HG03039 (cell line): ENCODE measurements around the gene RBMS1.

ENCODE experiments used
- ATAC-seq: cut with Tn5 transposase; IDR thresholded peaks from one replicate; pipeline ENCODE4 v1.9.1; 2021; ENCODE audit warnings: mild to moderate bottlenecking, moderate library complexity; ENCODE audit not compliant: unreplicated experiment

Gene RBMS1

GRCh38 chr2:160315337-160315736 is 178.3 kb downstream of the RBMS1 start:
- ATAC-seq, result no peak

GRCh38 chr2:160310118-160310828 is 183.3 kb downstream of the RBMS1 start:
- ATAC-seq, result no peak

DNA sequence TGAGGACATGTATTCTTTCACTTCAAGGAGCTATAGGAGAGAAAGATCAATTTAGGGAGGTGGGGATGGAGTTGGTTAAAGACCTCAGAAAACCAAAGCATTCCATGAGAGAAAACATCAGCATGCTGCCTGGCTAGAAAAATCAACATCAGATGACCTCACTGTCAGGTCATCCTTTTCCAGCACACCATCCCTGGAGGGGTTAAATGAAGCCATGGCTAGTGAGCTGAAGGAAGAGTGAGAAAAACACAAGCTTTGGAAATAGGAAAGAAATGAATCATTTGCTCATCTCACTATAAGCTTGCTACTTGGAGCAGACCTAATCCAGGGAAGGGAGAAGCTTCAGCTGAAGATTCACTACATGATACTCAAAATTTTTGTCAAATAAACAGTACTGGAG is 184.0 kb downstream of the RBMS1 start:
- no peak for ATAC-seq

DNA sequence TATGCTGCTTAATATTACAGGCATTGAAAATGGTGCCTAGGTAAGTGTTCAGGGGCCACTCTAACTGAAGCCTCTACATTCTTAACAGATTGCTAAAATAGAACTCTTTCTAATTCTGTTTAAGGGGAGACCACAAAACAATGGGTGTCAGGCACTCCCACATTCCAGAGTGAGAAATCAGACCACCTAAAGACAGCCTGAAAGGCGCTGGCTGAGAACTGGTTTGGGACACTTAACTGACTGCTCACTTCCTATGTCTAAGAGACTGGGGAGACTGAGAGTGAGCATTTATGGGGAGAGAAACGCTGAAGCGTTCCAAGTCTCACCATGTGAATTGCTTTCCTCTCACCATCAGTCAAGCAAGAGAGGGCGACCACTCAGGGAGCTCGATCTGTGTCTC is 184.7 kb downstream of the RBMS1 start:
- ATAC-seq, result no peak

GRCh38 chr2:160308476-160308875 is 185.1 kb downstream of the RBMS1 start:
- no peak for ATAC-seq

- ATAC-seq, result no peak
Measured at GRCh38 chr2:160306985-160307384, 186.6 kb downstream of the RBMS1 start.

DNA sequence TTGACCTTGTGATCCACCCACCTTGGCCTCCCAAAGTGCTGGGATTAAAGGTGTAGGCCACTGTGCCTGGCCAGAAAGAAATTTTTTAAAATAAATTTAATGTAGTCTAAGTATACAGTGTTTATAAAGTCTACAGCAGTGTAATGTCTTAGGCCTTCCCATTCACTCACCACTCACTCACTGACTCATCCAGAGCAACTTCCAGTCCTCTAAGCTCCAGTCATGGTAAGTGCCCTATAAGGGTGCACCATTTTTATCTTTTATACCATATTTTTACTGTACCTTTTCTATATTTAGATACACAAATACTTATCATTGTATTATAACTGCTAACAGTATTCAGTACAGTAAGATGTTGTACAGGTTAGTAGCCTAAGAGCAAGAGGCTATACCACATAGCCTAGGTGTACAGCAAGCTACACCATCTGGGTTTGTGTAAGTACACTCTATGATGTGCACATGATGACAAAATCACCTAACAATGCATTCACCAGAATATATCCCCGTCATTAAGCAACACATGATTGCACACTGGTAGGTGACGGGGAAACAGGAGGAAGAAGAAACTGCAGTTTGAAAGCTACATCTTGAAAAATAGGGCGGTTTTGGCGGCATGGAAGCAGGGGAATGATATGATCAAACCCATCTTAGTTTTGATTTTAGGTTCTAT is 188.4 kb downstream of the RBMS1 start:
- no peak for ATAC-seq

GRCh38 chr2:160303527-160303926 is 190.1 kb downstream of the RBMS1 start:
- ATAC-seq, result no peak

DNA sequence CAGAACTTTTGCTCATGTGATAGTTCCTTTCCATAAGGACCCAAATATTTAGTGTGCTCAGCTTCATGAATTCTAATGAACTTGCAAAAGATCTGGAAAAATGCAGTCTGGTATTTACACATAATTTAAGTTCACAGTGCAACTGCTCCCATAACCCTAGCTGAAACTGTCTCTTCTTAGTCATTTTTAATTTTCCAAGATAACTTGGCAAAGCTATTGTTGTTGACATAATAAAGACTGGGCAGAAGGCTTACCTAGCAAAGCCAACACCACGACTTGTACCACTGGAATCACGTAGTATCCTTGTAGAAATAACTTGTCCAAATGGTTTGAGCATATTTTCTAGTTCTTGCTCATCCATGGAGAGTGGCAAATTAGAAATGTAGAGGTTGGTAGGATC is 190.5 kb downstream of the RBMS1 start:
- ATAC-seq, result no peak

DNA sequence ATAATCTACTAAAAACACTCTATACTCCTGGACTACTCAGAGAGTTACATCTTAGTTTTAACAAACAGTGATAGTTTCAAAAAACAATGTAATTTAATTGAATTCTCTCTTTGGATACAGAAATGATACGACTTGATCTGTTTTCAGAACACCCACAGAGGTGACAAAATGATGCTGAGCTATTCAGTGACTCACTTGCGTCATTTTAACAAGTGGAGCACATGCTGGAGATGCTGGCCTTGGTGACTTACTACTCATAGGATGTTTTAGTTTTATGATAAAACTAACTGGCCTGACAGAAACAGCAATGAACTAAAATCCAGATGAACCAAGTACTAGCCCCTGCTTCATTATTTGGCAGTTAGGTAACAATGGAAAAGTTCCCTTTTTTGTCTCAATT is 192.2 kb downstream of the RBMS1 start:
- no peak for ATAC-seq

DNA sequence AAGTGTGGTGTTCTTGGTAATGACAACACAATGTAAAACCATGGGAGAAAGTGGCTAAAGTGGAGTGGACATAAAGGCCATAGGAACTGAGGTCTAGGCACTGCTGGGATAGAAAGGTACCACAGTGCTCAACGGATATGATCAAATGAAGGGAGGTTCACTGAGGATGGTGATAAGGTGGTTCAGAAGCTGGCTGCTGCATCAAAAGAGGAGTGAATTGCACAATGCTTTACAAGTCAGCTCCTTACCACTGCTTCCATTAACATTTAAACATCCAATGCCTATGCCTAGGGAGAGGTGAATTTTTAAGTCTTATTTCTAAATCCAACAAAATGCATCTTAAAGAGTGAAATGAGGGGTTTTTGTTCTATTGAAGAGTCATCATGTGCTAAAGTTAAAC is 193.4 kb downstream of the RBMS1 start:
- ATAC-seq, result no peak

- no peak for ATAC-seq
Measured at GRCh38 chr2:160299540-160299939, 194.1 kb downstream of the RBMS1 start.

DNA sequence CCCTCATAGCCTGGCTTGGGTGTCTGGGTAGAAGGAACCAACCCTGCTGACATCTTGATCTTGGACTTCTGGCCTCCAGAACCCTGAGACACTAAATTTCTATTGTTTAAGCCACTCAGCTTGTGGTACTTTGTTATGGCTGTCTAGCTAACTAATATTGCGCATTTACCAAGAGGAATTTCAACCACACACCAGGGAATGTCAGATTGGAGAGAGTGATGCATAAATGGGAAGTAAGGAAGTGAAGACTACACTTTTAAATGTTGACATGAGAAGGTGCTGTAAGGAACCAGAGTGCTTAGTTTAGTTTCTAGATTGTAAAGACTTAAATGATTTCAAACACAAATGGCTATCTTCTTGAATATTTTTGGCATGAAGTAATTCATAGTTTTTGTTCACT is 194.6 kb downstream of the RBMS1 start:
- no peak for ATAC-seq

GRCh38 chr2:160295519-160296207 is 197.9 kb downstream of the RBMS1 start:
- ATAC-seq, result no peak

DNA sequence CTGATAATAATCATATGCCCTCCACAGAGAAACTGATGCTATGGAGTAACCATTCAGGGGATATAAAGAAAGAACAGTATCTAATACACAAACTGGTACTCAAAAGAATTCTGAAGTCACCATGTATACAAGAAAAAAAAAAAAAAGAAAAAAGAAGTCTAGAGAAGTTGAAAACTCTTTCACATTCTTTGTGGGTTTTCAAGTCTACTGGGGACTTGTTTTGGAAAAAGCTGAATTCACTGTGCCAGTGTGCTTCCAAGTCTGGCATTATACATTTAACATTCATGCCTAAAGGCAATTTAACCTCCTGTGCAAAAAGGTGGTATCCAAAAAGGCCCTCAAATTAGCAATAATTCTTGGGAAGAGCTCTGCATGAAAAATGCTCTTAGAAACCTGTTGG is 198.7 kb downstream of the RBMS1 start:
- ATAC-seq, result no peak

GRCh38 chr2:160294339-160294803 is 199.2 kb downstream of the RBMS1 start:
- peak; percentile 79 for ATAC-seq

DNA sequence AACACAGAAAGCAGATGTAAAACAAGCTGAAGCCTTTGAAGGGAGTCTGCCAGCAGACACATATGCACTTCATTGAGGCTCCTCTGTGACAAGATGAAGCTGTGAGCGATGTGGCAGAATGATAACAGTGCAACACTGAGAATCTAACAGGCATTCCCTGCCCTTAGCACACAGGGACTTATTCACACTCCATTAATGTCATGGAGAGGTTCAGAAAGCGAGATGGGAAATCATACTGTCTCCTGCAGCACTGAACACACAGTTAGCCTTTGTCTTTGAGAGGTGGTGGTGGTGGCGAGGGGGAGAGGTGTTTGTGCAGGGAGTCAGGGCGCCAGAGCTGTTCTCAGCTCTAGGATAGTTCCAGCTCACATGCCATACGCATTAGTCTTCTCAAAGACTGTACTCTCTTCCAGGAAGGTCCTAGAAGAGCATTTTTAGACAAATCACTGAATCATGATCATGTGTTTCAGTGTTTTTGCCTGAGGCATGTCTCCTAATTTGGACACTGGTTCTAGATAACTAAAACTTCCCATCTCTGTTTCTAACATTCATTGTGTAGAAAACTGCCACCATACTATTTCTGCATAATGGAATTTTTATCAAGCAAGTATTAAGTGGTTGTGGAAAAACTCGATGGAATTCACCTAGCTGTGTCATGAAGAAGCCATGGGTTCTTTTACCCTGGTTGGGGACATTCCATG is 200.1 kb downstream of the RBMS1 start:
- ATAC-seq, result no peak

- no peak for ATAC-seq
Measured at GRCh38 chr2:160292225-160292624, 201.4 kb downstream of the RBMS1 start.

GRCh38 chr2:160291382-160291781 is 202.2 kb downstream of the RBMS1 start:
- no peak for ATAC-seq

DNA sequence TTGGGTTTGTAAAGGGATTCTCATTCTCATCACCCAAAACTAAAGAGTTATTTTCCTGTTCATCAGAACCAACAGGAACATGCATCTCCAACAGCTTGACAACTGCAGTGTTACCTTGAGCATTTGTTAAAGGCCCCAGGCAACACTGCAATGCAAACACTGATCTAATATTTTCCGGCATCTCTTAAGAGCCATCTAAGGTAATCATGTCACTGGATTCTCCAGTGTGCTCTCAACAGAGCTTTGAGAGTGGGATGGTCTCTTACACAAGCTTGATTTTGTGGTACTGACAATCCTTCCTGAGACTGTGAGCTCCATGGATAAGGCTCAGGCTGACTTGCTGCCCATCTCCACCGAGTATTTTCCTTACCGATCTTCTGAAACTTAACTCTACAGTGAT is 203.0 kb downstream of the RBMS1 start:
- ATAC-seq, result no peak

- no peak for ATAC-seq
Measured at GRCh38 chr2:160289831-160290230, 203.8 kb downstream of the RBMS1 start.
